Stimulated activated memory B cell treated with anti-CD40 and anti-IgM and Interleukin-4, amounts not matched to agents 10 μg/mL and 1 μg/mL and 100 μg/mL, for 72 hours (primary cell): ENCODE results near the gene LPP.
A peak's percentile ranks its signal among the peaks of the same experiment; 100 is the strongest.

Experiments used
- ATAC-seq: fragments of 150-1000 bp; cut with Tn5 transposase; 2 replicates; pipeline ENCODE4 v1.10.0; 2021
- H3K27ac Mint-ChIP-seq: one replicate; pipeline ENCODE4 v1.8.0; 2022; ENCODE audit warnings: mild to moderate bottlenecking, mixed read lengths
- H3K27me3 Mint-ChIP-seq: one replicate; pipeline ENCODE4 v1.8.0; 2022; ENCODE audit warnings: mixed read lengths
- H3K36me3 Mint-ChIP-seq: one replicate; pipeline ENCODE4 v1.8.0; 2022; ENCODE audit warnings: mixed read lengths
- H3K4me1 Mint-ChIP-seq: one replicate; pipeline ENCODE4 v1.8.0; 2022; ENCODE audit warnings: mixed read lengths
- H3K4me3 Mint-ChIP-seq: one replicate; pipeline ENCODE4 v1.8.0; 2022; ENCODE audit warnings: mild to moderate bottlenecking, moderate library complexity, mixed read lengths
- H3K9me3 Mint-ChIP-seq: one replicate; pipeline ENCODE4 v1.8.0; 2022; ENCODE audit warnings: mixed read lengths

The LPP gene

DNA sequence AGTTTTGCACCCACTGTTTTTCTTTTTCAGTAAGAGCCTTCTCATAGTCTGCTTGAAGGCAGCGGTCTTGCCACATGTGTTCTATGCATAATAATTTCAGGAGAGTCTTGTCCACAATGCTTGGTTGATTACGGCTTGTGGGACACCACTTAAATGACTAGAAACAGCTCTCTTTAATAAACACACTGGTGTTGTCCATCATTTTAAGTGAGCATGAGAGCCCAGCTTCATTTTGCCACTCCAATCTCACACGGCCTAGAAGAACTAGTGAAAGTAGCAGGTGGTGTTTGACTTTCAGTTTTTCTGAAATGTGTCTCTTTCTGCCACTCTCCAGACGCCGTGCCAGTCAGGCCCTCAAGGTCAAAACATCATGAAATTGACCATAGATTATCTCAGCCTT lies 292.1 kb downstream of the LPP start:
- Mint-ChIP-seq H3K27me3 (no peaks in the 10 kb centered on the region), H3K36me3 (peaks cover 18% of the 10 kb centered on the region), H3K4me3 (peak overlapping the region; percentile 60), H3K27ac (peak overlapping the region; percentile 98), H3K4me1 (peaks cover 65% of the 10 kb centered on the region), H3K9me3 (peaks cover 4% of the 10 kb centered on the region)
- ATAC-seq: peak; percentile 84

DNA sequence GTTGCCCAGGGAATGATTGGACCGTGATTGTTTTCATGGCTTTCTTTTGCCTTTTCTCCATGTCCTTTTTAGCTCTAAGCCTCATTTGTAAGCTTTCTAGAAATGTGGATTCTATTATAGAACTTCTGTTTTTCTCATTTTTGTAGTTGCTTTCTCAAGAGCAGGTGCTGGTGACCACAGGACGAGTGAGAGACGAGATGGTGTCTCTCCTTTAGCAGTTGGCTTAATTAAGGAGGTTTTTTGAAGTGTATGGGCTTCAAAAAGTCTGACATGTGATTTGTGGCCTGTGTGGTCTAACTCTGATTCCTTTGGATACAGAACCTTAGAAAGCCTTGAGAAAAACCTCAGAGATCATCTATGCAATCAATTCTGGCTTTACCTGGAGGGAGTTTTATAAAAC lies 292.8 kb downstream of the LPP start:
- Mint-ChIP-seq H3K27ac (peak overlapping the region; percentile 98), H3K9me3 (peaks cover 4% of the 10 kb centered on the region), H3K4me3 (peak overlapping the region; percentile 60), H3K27me3 (no peaks in the 10 kb centered on the region), H3K36me3 (peaks cover 24% of the 10 kb centered on the region), H3K4me1 (peaks cover 68% of the 10 kb centered on the region)
- peak; percentile 65 for ATAC-seq

DNA sequence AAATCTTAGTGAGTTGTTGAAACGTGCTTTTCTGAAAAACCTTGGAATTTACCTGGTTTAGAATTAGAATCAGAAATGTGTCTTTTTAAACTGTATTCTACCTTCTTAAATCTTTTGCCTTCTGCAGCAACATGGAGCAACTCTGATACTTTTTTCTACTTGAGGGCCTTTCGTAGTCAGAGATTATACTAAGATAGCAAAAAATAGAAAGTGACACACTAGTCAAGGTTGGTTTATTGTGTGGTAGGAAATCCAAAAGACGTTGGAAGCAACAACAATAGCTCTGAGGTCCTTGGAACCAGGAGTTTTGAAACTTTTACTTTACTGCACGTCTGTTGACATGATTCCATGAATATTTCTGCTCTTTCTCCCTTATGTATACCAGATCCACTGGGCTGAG lies 294.9 kb downstream of the LPP start:
- no peak for ATAC-seq
- H3K4me3 Mint-ChIP-seq: no peak overlapping the region
- no peaks in the 10 kb centered on the region for H3K27me3 Mint-ChIP-seq
- peaks cover 9% of the 10 kb centered on the region for H3K9me3 Mint-ChIP-seq
- peak overlapping the region; percentile 55 for H3K27ac Mint-ChIP-seq
- peaks cover 31% of the 10 kb centered on the region for H3K36me3 Mint-ChIP-seq
- H3K4me1 Mint-ChIP-seq: peaks cover 69% of the 10 kb centered on the region

DNA sequence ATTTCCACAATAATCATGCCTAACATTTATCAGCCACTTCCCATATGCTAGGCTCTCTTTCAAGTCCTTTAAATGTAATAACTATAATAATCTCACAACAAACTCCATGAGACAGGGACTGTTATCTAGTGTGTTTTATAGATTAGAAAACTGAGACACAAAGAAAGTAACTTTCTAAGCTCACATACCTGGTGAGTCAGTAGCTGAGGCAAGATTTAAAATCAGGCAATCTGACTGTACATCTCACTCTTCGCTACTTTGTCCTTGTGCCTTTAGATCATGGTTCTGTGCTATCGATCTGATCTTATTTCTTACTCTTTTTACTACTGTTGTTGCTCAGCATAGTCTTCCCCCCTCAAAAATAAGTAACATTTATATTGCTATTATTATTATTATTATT lies 295.5 kb downstream of the LPP start:
- peaks cover 35% of the 10 kb centered on the region for H3K36me3 Mint-ChIP-seq
- H3K27ac Mint-ChIP-seq: peak overlapping the region; percentile 55
- H3K4me3 Mint-ChIP-seq: no peak overlapping the region
- H3K9me3 Mint-ChIP-seq: peaks cover 9% of the 10 kb centered on the region
- H3K27me3 Mint-ChIP-seq: no peaks in the 10 kb centered on the region
- no peak for ATAC-seq
- peaks cover 72% of the 10 kb centered on the region for H3K4me1 Mint-ChIP-seq

DNA sequence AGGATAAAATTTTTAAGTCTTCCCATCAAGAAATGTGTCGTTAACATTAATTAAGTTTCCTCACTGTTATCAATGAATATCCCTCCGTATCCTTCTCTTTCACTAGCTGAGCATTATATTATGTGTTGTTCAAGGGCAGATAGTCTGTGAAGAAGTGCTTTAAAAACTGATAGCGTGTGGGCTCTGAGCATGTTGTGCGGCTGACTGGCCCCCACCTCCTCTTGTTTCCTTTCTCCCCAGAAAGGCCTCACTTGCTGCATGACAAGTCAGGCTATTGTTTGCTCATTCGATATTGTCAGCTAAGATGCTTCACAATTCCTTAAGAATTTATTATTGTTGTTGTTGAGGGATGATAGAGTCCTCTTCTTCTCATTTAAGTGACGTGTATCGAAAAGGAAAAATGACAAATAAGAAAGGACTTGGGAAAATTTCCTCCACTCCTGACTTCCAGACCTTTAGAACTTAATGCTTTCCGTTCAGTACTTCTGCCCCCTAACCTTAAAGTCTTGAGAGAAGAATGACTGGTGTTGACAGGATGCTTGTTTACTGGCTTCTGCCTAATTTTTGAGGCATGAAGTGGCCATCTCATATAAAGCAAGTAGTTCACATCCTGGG lies 298.3 kb downstream of the LPP start:
- H3K4me3 Mint-ChIP-seq: no peak overlapping the region
- H3K27me3 Mint-ChIP-seq: no peaks in the 10 kb centered on the region
- ATAC-seq: no peak
- peaks cover 8% of the 10 kb centered on the region for H3K9me3 Mint-ChIP-seq
- peaks cover 34% of the 10 kb centered on the region for H3K36me3 Mint-ChIP-seq
- peaks cover 48% of the 10 kb centered on the region for H3K4me1 Mint-ChIP-seq
- peak overlapping the region; percentile 83 for H3K27ac Mint-ChIP-seq

DNA sequence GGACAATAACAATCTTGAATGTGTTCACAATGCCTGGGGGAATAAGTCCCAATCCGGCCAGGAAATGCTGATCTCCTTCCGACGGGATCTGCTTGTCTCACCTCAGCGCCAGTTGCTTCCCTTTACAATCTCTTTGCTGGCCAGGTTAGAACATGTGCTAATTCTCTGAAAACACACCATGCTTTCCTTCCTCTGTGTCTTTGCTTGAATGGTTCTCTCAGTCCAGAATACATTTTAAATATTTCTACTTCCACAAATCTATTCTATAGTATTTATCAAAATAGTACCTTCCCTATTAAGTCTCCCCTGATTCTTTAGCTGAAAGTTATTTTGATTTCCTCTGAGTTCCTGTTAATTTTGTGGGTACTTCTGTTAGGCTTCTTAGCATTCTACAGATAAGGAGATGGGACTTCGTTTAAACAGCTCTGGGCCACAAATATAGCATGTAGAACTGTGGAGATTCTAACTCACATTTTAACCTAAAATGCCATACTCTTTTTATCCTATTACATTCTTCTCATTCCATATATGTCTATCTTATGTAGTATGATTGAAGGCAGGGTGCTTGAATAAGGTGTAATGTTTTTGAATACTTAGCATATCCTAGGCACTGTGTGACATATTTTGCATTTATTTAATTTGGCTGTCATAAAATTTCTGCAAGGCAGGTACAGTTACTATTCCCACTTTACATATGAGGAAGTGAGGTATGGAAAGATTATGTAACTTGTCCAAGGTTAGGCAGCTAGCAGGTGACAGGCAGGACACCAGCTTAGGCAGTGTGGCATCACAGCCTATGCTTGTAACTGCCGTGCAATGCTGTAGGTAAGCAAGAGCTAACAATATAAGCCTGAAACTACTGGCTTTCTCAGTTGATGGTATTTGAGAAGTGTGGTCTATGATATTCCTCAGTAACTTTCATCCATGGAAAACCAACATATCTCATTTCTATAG lies 299.8 kb downstream of the LPP start:
- H3K27ac Mint-ChIP-seq: peak overlapping the region; percentile 83
- no peak overlapping the region for H3K4me3 Mint-ChIP-seq
- H3K4me1 Mint-ChIP-seq: peaks cover 43% of the 10 kb centered on the region
- H3K9me3 Mint-ChIP-seq: peaks cover 8% of the 10 kb centered on the region
- H3K36me3 Mint-ChIP-seq: peaks cover 34% of the 10 kb centered on the region
- no peak for ATAC-seq
- no peaks in the 10 kb centered on the region for H3K27me3 Mint-ChIP-seq

DNA sequence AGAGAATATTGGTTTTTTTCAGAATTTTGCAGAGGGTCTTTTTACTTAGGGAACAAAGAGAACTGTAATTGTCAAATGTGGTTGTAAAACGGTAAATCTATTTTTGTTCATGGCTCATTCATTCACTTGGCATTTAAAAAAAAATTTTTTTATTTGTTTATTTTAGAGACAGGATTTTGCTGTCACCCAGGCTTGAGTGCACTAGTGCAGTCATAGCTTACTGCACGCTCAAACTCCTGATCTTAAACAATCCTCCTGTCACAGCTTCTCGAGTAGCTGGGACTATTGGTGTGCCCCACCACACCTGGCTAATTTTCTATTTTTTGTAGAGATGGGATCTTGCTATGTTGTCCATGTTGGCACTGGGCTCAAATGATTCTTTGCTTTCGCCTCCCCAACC lies 301.8 kb downstream of the LPP start:
- peaks cover 8% of the 10 kb centered on the region for H3K9me3 Mint-ChIP-seq
- no peak for ATAC-seq
- no peak overlapping the region for H3K4me3 Mint-ChIP-seq
- H3K27ac Mint-ChIP-seq: peak overlapping the region; percentile 1
- no peaks in the 10 kb centered on the region for H3K27me3 Mint-ChIP-seq
- H3K4me1 Mint-ChIP-seq: peaks cover 36% of the 10 kb centered on the region
- H3K36me3 Mint-ChIP-seq: peaks cover 34% of the 10 kb centered on the region

DNA sequence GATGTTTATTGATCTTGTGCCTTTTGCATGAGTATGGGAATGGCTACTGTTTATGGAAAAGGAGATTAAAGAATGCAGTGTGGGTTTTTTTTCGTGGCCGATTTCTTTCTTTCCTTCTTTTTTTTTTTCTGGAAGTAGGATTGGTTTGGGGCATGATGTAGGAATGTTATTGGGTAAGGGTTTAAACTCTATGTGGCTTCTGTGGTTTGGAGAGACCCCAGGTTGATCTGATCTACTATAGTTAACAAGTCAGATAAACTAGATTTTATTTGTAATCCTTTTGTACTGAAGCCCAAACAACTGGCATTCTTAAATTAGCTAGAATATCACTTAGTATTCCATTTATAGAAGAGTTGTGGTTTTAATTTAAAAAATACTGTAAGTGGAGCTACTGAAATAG lies 304.8 kb downstream of the LPP start:
- Mint-ChIP-seq H3K36me3 (peaks cover 12% of the 10 kb centered on the region), H3K9me3 (peaks cover 3% of the 10 kb centered on the region), H3K4me3 (no peak overlapping the region), H3K4me1 (peaks cover 9% of the 10 kb centered on the region), H3K27me3 (no peaks in the 10 kb centered on the region), H3K27ac (no peak overlapping the region)
- no peak for ATAC-seq

DNA sequence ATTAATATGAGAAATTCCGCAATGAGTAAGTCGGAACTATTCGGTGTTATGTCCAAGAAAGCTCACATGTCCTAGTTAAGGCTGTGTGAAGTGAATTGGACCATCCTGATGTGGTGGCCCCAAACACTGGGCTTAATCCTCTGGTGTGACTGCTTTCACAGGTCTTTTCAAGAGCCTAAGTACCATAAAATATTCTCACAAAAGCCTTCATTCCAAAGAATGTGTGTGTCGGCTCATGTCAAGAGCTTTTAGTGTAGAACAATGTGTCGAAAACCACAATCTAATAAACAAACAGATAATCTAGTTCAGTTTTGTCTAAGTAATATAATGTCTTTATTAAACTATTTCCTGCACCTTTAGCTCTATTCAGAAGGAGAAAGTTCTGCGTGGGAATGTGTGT lies 311.4 kb downstream of the LPP start:
- Mint-ChIP-seq H3K27me3 (no peaks in the 10 kb centered on the region), H3K27ac (no peak overlapping the region), H3K4me3 (no peak overlapping the region), H3K9me3 (peaks cover 3% of the 10 kb centered on the region), H3K36me3 (peaks cover 25% of the 10 kb centered on the region), H3K4me1 (peaks cover 6% of the 10 kb centered on the region)
- no peak for ATAC-seq

DNA sequence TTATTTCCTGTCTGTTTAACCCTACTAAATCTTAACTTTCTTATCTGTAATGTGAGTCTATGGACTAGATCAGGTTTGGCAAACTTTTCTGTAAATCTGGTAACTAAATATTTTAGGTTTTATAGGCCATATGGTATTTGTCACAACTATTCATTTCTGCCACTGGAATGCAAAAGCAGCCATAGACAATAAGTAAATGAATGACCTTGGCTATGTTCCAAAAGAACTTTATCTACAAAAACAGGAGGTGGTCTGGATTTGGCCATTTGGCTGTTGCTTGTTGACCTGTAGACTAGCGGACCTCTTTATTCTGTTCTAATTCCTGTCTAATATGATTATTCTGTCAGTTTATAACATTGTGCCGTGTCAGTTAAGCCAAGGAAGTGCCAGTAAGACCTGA lies 314.2 kb downstream of the LPP start:
- H3K4me1 Mint-ChIP-seq: peaks cover 18% of the 10 kb centered on the region
- no peak for ATAC-seq
- no peaks in the 10 kb centered on the region for H3K27me3 Mint-ChIP-seq
- H3K27ac Mint-ChIP-seq: no peak overlapping the region
- peaks cover 29% of the 10 kb centered on the region for H3K36me3 Mint-ChIP-seq
- no peak overlapping the region for H3K4me3 Mint-ChIP-seq
- H3K9me3 Mint-ChIP-seq: peaks cover 3% of the 10 kb centered on the region

DNA sequence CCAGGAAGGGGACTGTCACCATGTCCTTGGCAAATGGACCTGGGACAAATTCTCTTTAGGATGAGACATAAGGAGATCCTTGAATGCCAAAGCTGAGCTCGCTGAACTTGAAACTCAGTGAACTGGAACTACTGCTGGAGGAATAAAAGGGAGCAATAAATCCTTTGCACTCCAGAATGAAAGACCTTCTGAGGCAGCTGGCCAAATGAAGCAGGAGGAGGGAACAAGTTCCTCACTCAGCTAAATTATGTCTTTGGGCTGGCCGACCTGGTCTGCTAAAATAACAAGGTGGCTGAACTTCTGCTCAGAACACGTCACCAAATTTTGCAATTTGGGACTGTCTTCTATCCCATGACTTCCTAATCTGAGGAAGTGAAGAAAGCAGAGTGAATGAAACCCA lies 314.7 kb downstream of the LPP start:
- Mint-ChIP-seq H3K27ac (no peak overlapping the region), H3K9me3 (peaks cover 3% of the 10 kb centered on the region), H3K4me3 (no peak overlapping the region), H3K4me1 (peaks cover 20% of the 10 kb centered on the region), H3K36me3 (peaks cover 32% of the 10 kb centered on the region), H3K27me3 (no peaks in the 10 kb centered on the region)
- ATAC-seq: no peak

DNA sequence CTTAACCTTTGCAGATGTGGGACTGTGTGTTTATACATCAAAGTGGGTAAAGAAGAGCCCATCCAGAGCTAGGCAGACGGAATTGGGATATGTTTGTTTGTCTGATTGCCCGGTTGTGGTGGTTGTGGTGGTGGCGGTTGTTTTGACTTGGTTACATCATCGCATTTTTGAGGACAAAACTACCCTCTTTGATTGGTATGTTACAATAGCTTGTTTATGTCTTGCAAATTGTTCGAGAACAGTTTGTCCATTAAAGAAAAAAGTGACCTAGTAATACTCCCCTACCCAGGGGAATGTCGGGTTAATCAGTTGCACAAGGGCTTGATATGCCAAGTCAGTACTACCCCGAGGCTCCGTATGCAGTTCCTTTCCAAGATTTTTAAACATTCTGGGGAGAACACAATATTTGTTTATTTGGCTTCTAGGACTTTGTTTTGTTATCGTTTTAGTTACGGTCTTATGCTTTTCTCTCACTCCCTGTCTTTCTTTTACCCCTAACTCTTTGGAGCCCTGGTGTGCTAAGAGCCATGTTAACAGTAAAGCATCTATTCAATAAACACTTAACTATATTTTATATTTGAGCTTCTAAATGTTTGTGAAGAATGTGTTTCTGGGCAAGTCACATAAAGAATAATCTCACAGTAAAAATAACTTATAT lies 315.4 kb downstream of the LPP start:
- Mint-ChIP-seq H3K4me1 (peaks cover 22% of the 10 kb centered on the region), H3K36me3 (peaks cover 34% of the 10 kb centered on the region), H3K4me3 (no peak overlapping the region), H3K27ac (no peak overlapping the region), H3K27me3 (no peaks in the 10 kb centered on the region), H3K9me3 (peaks cover 3% of the 10 kb centered on the region)
- ATAC-seq: no peak

DNA sequence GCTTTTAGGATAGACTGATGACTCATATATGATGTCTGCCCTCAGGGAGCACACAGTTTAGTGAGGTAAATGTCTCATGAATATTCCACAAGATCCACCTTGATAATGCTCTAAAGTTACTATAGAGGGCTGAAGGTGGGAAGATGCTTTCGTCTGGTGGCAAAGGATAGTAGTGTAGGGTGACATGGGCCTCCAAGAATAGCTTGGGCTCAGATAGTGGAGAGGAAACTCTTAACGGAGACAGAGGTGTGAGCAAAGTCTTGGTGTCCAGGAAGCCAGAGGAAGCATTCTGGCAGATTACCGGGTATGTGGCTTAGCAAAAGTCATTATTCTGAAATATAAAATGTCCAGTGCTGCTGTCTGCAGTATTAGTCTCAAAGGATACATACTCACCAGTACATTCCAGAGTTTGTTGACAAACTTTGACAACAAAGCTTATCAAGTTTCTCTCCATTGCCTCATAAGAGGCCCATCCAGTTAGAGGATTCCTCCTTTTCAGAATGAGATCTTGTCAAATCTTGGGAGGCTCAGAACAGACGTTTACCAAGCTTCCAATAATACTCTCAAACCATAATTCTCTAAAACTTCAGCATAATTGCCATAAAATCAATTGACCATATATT lies 316.7 kb downstream of the LPP start:
- peaks cover 22% of the 10 kb centered on the region for H3K4me1 Mint-ChIP-seq
- peaks cover 34% of the 10 kb centered on the region for H3K36me3 Mint-ChIP-seq
- H3K9me3 Mint-ChIP-seq: peaks cover 3% of the 10 kb centered on the region
- H3K27me3 Mint-ChIP-seq: no peaks in the 10 kb centered on the region
- no peak overlapping the region for H3K4me3 Mint-ChIP-seq
- ATAC-seq: no peak
- no peak overlapping the region for H3K27ac Mint-ChIP-seq

DNA sequence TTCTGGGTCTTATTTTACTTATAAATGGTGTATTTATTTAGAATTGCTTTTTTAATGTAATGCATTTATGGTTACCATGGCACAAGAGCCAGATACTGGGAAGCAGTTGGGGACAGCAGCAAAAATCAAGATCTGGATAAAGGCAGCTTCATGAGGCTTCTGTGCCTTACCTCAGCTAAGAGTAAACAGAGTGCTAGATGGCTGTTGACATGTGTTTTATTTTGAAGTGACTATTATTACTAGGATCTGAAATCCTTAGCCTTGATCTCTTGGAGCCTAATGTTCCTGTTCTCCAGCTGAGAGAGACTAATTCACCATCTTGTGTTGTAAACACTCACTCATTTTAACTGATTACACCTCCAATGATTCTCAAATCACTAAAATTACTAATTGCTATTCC lies 317.8 kb downstream of the LPP start:
- H3K4me1 Mint-ChIP-seq: peaks cover 22% of the 10 kb centered on the region
- peaks cover 34% of the 10 kb centered on the region for H3K36me3 Mint-ChIP-seq
- ATAC-seq: no peak
- H3K27me3 Mint-ChIP-seq: no peaks in the 10 kb centered on the region
- no peak overlapping the region for H3K4me3 Mint-ChIP-seq
- no peak overlapping the region for H3K27ac Mint-ChIP-seq
- H3K9me3 Mint-ChIP-seq: peaks cover 3% of the 10 kb centered on the region

DNA sequence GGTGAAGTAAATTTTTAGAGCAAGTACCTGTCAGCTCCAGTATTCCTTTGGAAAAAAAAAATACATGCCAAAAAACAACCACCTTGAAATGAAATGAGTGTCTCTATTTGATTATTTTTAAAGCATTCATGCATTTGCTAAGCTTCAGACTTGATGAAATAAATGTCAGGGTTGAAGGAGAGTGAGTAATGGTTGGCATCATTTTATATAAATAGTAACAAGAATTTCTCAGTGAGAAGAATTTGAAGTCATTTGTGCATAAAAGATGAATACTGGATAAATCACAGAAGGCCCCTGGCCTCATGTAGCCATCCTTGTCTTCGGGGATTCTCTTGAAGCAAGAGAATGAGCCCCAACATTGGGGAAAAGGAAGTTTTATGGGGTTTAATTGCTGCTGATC lies 318.4 kb downstream of the LPP start:
- peaks cover 20% of the 10 kb centered on the region for H3K4me1 Mint-ChIP-seq
- no peak overlapping the region for H3K27ac Mint-ChIP-seq
- peaks cover 32% of the 10 kb centered on the region for H3K36me3 Mint-ChIP-seq
- no peak for ATAC-seq
- no peak overlapping the region for H3K4me3 Mint-ChIP-seq
- H3K27me3 Mint-ChIP-seq: no peaks in the 10 kb centered on the region
- peaks cover 3% of the 10 kb centered on the region for H3K9me3 Mint-ChIP-seq
